Ramos (cell line): ENCODE data around the gene SLC66A2.

Experiments used
- in situ Hi-C: fragments of 300-500 bp; cut with MboI; formaldehyde crosslinking; loops from one replicate; pipeline ENCODE4 v1.14.3; 2022; ENCODE audit warnings: low sequenced_read_pairs; ENCODE audit not compliant: unreplicated experiment

The SLC66A2 gene

GRCh38 chr18:79924814-79925731 lies 26.4 kb downstream of the SLC66A2 start:
- in situ Hi-C loops: no loop called here

- in situ Hi-C loops: no loop called here
Observed at GRCh38 chr18:79923896-79924585, 27.4 kb downstream of the SLC66A2 start.

- in situ Hi-C loops: no loop called here
Observed at GRCh38 chr18:79922971-79923411, 28.5 kb downstream of the SLC66A2 start.

- in situ Hi-C loops: no loop called here
Observed at GRCh38 chr18:79921984-79922965, 29.2 kb downstream of the SLC66A2 start.

GRCh38 chr18:79919089-79919488 lies 32.4 kb downstream of the SLC66A2 start:
- in situ Hi-C loops: no loop called here

GRCh38 chr18:79918615-79919011 lies 32.8 kb downstream of the SLC66A2 start:
- in situ Hi-C loops: no loop called here

GRCh38 chr18:79917853-79918614 lies 33.4 kb downstream of the SLC66A2 start:
- in situ Hi-C loops: no loop called here

GRCh38 chr18:79917169-79917852 lies 34.1 kb downstream of the SLC66A2 start:
- in situ Hi-C loops: no loop called here

- in situ Hi-C loops: no loop called here
Observed at GRCh38 chr18:79916546-79917168, 34.8 kb downstream of the SLC66A2 start.

GRCh38 chr18:79916128-79916494 lies 35.3 kb downstream of the SLC66A2 start:
- in situ Hi-C loops: no loop called here

GRCh38 chr18:79915161-79916127 lies 36.0 kb downstream of the SLC66A2 start:
- in situ Hi-C loops: no loop called here

GRCh38 chr18:79914614-79915160 lies 36.8 kb downstream of the SLC66A2 start:
- in situ Hi-C loops: no loop called here

GRCh38 chr18:79912994-79913831 lies 38.2 kb downstream of the SLC66A2 start:
- in situ Hi-C loops: no loop called here

- in situ Hi-C loops: no loop called here
Observed at GRCh38 chr18:79912409-79912991, 39.0 kb downstream of the SLC66A2 start.

GRCh38 chr18:79911344-79912270 lies 39.8 kb downstream of the SLC66A2 start:
- in situ Hi-C loops: no loop called here
